Panc1 (cell line): ENCODE measurements around the gene ZNF287. TPM values are rescaled to one million over a fixed set of nuclear protein-coding genes. Genes with fewer than 3 reads are reported as not detected.
A peak's percentile ranks its signal among the peaks of the same experiment; 100 is the strongest.

Experiments used
- ATAC-seq: fragments of 200-7000 bp; cut with Tn5 transposase; 2 replicates; pipeline ENCODE4 v1.9.1; 2020; ENCODE audit warnings: mild to moderate bottlenecking, moderate library complexity
- BruUV-seq: library from RNA; stranded (reverse); fragments of 400-500 nt; replicated peaks from 2 replicates; lab custom pipeline; 2021; lab: Mats Ljungman, UMichigan
- CTCF ChIA-PET: fragments of 300-600 bp; sonication (Branson Sonifier 250); formaldehyde crosslinking; loops from one replicate; lab custom pipeline; 2022; ENCODE audit warnings: antibody characterized with exemption; lab: Charles Lee
- POLR2A ChIA-PET: fragments of 300-600 bp; sonication (Branson Sonifier 250); formaldehyde crosslinking; loops from one replicate; lab custom pipeline; 2022; ENCODE audit warnings: antibody characterized with exemption; lab: Charles Lee
- DNase-seq: peaks from one replicate; pipeline ENCODE4 v3.0.0-alpha.2; 2010; ENCODE audit warnings: low read depth, low spot score
- H3K27ac ChIP-seq: 2 replicates; pipeline ENCODE4 v1.5.1; 2011; ENCODE audit warnings: mild to moderate bottlenecking, low read length, inconsistent platforms
- H3K27me3 ChIP-seq: fragments of 200-500 bp; sonication (Bioruptor generic); 2 replicates; pipeline ENCODE4 v1.6.0; 2014; ENCODE audit warnings: low read length, inconsistent platforms; ENCODE audit not compliant: control insufficient read depth, insufficient read depth
- H3K36me3 ChIP-seq: fragments of 200-500 bp; sonication (Bioruptor generic); 2 replicates; pipeline ENCODE4 v1.5.1; 2014; ENCODE audit warnings: inconsistent platforms, mild to moderate bottlenecking, low read length, moderate library complexity; ENCODE audit not compliant: control insufficient read depth, insufficient read depth
- H3K4me1 ChIP-seq: 2 replicates; pipeline ENCODE4 v1.5.1; 2011; ENCODE audit warnings: inconsistent platforms, mild to moderate bottlenecking, low read length, moderate library complexity; ENCODE audit not compliant: control insufficient read depth, insufficient read depth
- H3K4me3 ChIP-seq, 2 experiments: 2 replicates each; pipeline ENCODE4 v1.5.1; 2011 to 2012; ENCODE audit warnings: low read depth in 2 of 2, low read length in 2 of 2, mild to moderate bottlenecking in 2 of 2, inconsistent platforms in 1 of 2, moderate library complexity in 1 of 2
- H3K9me3 ChIP-seq: fragments of 200-500 bp; sonication (Bioruptor generic); 2 replicates; pipeline ENCODE4 v1.5.1; 2014; ENCODE audit warnings: low read depth, mild to moderate bottlenecking, inconsistent platforms, low read length, moderate library complexity; ENCODE audit not compliant: control insufficient read depth, insufficient read depth
- CTCF ChIP-seq: fragments of 450-650 bp; IDR thresholded peaks from 2 replicates; pipeline ENCODE4 v1.5.1; 2017; ENCODE audit warnings: mild to moderate bottlenecking
- POLR2AphosphoS5 ChIP-seq: IDR thresholded peaks from 2 replicates; pipeline ENCODE4 v1.6.1; 2012; ENCODE audit warnings: mild to moderate bottlenecking, low read depth, low read length, moderate library complexity
- SIN3A ChIP-seq: IDR thresholded peaks from 2 replicates; pipeline ENCODE4 v1.6.1; 2012; ENCODE audit warnings: low read depth, mild to moderate bottlenecking, low read length, moderate library complexity, borderline replicate concordance; ENCODE audit not compliant: insufficient read depth
- TCF7L2 ChIP-seq: IDR thresholded peaks from 2 replicates; pipeline ENCODE4 v1.6.1; 2011; ENCODE audit warnings: mild to moderate bottlenecking, low read depth, low read length, inconsistent platforms
- in situ Hi-C: cut with HindIII; loops from 2 replicates; pipeline ENCODE4 v1.10.0; 2016; ENCODE audit warnings: low sequenced_read_pairs, low pct_unique_long_range_greater_than_20kb
- intact Hi-C: fragments of 100-400 bp; cut with micrococcal nuclease; formaldehyde crosslinking; loops from one replicate; pipeline ENCODE4 v1.10.0; 2022; ENCODE audit not compliant: unreplicated experiment
- total RNA-seq: library from RNA; stranded (reverse); gene quantifications from one replicate; pipeline ENCODE4 v1.2.1, GENCODE V29; 2021; ENCODE audit not compliant: unreplicated experiment
- TF ChIP-seq, protein P1 (sequence below), 2 experiments: IDR thresholded peaks; 2 replicates each; pipeline ENCODE4 v1.6.1; 2011 to 2012; ENCODE audit warnings: low read depth in 2 of 2, control low read depth in 1 of 2, low read length in 1 of 2, mild to moderate bottlenecking in 1 of 2, moderate library complexity in 1 of 2; ENCODE audit not compliant: insufficient read depth in 1 of 2

The ZNF287 gene
- total RNA-seq, 1 experiment from 2014 or later: 12.3 TPM

DNA sequence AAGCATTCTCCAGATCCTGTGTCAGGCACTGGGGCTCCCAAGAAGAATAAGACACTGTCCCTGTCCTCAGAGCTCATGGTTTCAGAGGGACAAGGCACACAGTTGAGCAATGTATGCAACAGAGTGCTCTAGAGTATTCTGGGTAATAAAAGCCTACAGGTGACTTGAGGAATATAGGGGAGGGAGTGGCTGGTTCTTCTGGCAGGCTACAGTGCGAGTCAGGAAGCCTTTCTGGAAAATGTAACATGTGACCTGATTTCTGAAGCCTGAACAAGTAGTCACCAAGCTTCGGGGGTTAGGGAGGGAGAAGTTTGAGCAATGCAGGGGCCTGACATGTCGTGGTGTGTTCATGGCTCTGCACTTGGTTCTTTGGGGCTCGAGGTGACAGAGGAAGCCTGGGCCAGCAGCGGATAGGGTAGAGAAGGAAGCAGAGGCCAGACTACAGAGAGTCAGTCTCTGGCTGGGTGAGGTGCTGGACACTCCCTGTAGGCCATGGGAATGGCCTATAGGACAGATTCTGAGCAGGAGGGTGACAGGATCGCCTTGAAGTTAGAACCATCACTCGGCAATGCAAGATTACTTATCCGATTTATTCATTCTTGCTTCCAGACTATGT is 61.0 kb downstream of the ZNF287 start:
- no TSS peak for BruUV-seq
- TF ChIP-seq CTCF (no peak), SIN3A (no peak), POLR2AphosphoS5 (no peak), TCF7L2 (no peak)
- TF ChIP-seq, protein P1, sequence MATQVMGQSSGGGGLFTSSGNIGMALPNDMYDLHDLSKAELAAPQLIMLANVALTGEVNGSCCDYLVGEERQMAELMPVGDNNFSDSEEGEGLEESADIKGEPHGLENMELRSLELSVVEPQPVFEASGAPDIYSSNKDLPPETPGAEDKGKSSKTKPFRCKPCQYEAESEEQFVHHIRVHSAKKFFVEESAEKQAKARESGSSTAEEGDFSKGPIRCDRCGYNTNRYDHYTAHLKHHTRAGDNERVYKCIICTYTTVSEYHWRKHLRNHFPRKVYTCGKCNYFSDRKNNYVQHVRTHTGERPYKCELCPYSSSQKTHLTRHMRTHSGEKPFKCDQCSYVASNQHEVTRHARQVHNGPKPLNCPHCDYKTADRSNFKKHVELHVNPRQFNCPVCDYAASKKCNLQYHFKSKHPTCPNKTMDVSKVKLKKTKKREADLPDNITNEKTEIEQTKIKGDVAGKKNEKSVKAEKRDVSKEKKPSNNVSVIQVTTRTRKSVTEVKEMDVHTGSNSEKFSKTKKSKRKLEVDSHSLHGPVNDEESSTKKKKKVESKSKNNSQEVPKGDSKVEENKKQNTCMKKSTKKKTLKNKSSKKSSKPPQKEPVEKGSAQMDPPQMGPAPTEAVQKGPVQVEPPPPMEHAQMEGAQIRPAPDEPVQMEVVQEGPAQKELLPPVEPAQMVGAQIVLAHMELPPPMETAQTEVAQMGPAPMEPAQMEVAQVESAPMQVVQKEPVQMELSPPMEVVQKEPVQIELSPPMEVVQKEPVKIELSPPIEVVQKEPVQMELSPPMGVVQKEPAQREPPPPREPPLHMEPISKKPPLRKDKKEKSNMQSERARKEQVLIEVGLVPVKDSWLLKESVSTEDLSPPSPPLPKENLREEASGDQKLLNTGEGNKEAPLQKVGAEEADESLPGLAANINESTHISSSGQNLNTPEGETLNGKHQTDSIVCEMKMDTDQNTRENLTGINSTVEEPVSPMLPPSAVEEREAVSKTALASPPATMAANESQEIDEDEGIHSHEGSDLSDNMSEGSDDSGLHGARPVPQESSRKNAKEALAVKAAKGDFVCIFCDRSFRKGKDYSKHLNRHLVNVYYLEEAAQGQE (IDR thresholded peaks at IDR 0.05; ENCODE audit: insufficient read depth in 1 of 2, low read depth in 2 of 2, low read length in 1 of 2): no peak
- no peaks in the 10 kb centered on the region for H3K36me3 ChIP-seq
- ATAC-seq: no peak
- intact Hi-C loops: no loop called here
- in situ Hi-C loops: no loop called here
- no peaks in the 10 kb centered on the region for H3K4me1 ChIP-seq
- H3K9me3 ChIP-seq: no peaks in the 10 kb centered on the region
- ChIA-PET POLR2A (no interaction called here), CTCF (no interaction called here)
- H3K27ac ChIP-seq: no peak overlapping the region
- DNase-seq: no peak
- no peak overlapping the region for H3K4me3 ChIP-seq
- no peaks in the 10 kb centered on the region for H3K27me3 ChIP-seq

- no peak overlapping the region for H3K27ac ChIP-seq
- H3K36me3 ChIP-seq: no peaks in the 10 kb centered on the region
- ATAC-seq (no peak), DNase-seq (no peak)
- H3K27me3 ChIP-seq: no peaks in the 10 kb centered on the region
- ChIA-PET POLR2A (no interaction called here), CTCF (no interaction called here)
- no TSS peak for BruUV-seq
- no peaks in the 10 kb centered on the region for H3K4me1 ChIP-seq
- H3K9me3 ChIP-seq: no peaks in the 10 kb centered on the region
- H3K4me3 ChIP-seq: no peak overlapping the region
- TF ChIP-seq CTCF (0 out of 2 replicates have a peak, but pooled peaks have one; percentile 22), TCF7L2 (no peak)
- in situ Hi-C loops: no loop called here
- intact Hi-C loops: no loop called here
Measured at GRCh38 chr17:16506188-16506587, 62.8 kb downstream of the ZNF287 start.
